Inflammatory macrophage treated with lipopolysaccharide for 1 hour (primary cell): Measurements from ENCODE around the gene SALL3.
"Not testable (repeated sequence)": the region's sequence is repeated elsewhere in the genome, so short reads cannot be mapped to it uniquely, and the experiment has no call there.

Experiments used
- DNase-seq, 2 donors: peaks; one replicate each; pipeline ENCODE4 v3.0.0-alpha.2; 2020 to 2022

The SALL3 gene

DNA sequence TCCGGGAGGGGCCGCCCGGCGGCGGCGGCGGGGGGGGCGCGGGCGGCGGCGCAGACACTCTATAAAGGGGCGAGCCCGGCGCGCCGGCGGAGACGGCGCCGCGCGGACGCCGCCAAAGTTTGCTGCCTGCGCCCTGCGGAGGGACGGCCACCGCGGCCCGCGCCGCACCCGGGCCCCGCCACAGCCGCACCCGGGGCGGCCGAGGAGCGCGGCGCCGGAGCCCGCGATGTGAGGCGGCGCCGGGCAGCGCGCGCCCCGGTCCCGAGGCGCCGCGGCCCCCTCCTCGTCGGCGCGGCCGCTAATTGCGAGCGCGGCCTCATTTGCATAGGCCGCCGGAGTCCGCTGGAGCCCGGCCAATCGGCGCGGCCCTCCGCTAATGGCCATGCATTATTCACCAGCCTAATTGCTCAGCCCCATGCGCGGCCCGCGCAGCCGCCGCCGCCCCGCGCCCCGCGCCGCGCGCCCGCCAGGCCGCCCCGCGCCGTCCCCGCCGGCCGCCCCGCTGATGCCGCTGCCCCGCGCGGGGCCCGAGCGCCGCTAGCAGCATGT lies at the start of gene SALL3:
Gene SALL3 (plus strand): TSS at position 89 of the 549 bp plus-strand sequence. CDS start 457 bp downstream, at position 546.
- DNase-seq: no peak

DNA sequence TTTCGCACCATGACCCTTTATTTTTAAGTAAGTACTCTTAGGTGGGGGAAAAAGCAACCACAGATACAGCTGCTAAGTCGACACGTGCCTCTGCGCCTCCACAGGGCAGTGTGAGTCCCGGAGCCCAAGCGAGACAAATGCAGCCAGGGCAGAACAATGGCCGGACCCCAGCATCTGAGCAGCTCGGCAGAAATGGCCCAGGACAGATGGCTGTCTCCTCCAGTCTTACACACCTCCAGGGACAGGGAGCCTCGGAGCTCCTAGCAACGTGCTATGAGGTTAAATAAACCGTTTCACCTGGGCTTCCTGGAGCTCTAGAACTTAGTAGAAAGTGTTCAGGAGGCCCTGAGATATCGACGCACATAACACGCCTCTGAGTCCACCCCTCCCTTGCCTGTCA lies 47.3 kb upstream of the SALL3 start:
- no peak for DNase-seq

DNA sequence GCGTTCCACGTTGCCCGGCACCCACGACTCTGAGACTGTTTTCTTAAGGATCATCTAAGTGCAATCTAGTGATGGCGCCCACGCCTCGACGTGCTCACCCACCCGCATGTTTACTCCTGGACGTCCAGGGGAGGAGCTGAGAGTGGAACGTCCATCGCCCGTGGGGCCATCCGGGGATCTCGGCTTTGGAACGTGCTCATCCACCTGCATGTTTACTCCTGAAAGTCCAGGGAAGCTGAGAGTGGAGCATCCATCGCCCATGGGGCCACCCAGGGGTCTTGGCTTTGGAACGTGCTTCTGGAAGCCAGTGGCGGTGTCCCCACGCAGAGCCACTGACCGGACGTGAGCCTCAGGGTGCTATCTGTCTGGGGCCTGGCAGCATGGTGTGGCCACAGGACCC lies 45.6 kb upstream of the SALL3 start:
- no peak for DNase-seq

DNA sequence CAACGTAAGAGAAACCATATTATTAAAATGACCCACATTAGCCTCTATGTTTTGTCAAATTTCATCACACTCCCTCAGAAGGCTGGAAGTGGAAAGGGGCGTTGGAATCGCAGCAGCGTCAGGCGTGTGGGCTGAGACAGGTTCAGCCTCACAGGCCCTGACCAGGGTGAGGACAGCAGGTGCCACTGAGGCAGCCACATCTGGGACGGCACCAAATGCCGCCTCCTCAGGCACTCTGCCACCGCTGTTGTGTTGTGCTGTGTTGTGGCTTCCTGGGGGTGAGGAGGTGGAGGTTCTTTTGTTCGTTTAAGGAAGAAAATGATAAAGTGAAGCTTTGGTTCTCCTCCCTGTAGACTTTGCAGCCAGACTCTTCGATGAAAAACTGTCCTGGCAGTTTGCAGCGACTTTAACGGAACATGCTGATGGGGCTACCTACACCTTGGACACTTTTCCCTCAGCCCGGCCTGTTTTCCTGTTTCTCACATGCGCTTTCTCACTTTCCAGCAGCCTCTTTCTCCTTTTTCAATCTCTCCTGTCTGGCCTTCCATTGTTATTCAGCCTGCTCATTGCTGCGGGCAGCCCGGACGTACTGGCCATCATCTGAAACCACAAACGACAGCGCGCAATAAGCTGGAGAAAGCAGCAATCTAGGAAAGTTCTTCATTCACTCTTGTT lies 44.9 kb upstream of the SALL3 start:
- no peak for DNase-seq

DNA sequence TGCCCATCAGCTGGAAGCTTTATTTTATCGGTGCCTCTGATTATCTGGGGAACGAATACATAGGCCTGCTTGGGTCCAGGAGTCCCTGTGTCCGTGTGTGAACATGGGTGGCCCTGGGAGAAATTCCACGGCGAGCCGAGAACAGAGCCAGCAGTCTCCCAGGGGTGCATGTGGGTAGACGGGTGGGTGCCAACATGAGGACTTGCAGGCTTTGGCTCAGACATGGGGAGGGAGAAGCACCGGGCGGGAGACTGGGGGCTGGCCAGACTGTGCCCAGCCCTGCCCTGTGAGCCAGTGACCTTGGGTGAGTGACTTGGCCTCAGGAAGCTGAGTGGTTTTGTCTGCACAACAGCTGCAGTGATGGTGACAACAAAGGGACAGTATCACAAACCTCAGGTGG lies 44.2 kb upstream of the SALL3 start:
- no peak for DNase-seq

DNA sequence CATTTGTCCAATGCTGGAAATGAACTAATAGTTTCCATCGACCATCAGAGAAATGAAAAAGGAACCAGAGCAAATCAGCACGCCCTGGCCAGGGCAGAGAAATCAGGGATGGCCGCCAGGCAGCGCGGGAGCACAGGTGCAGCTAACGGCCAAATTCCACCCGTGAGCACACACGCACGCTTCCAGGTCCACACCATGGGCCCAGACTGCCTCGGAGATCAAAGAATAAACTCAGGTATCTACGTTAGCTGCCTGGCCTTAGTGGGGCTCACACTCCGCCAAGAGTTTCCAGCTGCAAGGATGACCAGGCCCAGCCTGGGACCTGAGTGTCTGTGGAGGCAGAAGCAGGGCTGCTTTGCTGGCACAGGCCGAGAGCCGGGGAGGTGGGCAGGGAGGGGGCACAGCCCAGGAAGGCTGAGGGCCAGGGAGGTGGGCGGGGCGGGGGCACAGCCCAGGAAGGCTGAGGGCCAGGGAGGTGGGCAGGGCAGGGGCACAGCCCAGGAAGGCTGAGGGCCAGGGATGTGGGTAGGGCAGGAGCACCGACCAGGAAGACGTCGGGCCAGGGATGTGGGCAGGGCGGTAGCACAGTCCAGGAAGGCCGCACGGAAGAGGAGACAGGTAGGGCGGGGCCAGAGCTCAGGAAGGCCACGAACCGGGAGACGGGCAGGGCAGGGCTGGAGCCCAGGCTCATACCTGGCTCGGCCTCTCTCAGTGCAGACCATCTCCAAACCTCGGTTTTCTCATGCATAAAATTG lies 43.2 kb upstream of the SALL3 start:
- no peak for DNase-seq

DNA sequence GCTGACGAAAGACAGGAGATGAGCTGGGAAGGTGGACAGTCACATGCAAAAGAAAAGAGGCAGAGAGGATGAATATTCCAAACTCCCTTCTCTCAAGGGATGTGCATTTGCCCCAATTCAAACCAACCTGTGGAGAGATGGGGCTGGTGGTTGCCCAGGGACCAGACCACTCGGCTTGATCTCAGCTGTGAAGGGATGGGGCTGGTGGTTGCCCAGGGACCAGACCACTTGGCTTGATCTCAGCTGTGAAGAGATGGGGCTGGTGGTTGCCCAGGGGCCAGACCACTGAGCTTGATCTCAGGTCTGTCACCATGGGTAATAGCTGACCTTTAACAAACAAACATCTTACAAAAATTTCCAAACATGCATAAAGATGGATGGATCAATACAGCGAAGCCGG lies 42.5 kb upstream of the SALL3 start:
- DNase-seq: no peak

DNA sequence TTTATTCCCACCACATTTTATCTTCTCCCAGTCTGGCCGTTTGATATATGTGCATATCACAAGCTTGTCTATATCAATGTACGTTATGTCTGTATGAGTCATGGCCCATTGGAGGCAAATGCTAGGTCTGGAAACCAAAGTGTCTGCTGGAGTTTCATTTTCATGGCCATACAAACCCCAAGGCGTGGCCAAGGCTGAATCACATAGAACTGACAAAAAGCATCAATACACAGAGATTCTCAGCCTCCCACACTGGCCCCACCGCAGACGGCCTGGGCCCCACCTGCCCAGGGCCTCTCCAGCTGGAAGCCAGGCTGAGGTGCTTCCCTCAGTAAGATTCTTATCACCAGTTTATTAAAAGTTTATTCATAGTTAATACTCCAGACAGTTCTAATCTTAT lies 40.5 kb upstream of the SALL3 start:
- DNase-seq: no peak

DNA sequence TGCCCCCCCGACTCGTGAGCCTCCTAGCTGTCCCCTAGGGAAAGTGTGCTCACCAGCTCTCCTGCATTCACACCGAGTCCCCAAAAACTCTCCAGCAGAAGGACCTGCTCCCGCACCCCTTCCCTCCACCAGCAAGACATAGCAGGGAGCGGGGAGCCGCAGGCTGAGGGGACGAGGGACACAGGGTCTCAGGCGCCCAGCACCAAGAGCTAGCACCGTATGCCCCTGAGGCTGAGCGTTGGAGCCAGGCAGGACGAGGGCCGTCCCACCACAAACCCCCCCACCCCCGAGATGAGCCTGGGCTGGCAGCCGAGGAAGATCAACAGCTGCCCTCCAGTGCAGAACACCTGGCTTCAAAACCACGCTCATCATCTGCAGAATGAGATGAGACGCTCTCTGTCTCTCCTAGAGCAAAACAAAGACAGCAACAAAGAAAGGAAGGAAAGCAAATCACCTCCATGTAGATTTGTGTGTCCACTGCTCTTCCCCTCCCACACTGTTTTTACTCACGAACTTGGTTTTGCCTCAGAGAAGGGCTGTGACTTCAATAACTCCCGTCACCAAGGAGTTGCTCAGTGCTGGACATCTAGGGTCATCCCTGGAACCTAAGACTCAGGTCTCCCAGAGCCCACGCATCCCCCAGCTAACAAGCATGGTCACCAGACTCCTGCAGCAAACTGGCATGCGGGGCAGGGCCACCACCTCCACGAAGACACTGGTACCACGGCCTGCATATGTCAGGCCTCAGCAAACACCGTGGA lies 39.7 kb upstream of the SALL3 start:
- no peak for DNase-seq

DNA sequence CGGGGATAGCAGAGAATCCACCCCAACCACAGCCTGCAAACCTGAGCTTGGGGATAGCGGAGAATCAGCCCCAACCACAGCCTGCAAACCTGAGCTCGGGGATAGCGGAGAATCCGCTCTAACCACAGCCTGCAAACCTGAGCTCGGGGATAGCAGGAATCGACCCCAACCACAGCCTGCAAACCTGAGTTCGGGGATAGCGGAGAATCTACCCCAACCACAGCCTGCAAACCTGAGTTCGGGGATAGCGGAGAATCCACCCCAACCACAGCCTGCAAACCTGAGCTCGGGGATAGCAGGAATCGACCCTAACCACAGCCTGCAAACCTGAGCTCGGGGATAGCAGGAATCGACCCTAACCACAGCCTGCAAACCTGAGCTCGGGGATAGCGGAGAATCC lies 37.4 kb upstream of the SALL3 start:
- DNase-seq: not testable (repeated sequence)

DNA sequence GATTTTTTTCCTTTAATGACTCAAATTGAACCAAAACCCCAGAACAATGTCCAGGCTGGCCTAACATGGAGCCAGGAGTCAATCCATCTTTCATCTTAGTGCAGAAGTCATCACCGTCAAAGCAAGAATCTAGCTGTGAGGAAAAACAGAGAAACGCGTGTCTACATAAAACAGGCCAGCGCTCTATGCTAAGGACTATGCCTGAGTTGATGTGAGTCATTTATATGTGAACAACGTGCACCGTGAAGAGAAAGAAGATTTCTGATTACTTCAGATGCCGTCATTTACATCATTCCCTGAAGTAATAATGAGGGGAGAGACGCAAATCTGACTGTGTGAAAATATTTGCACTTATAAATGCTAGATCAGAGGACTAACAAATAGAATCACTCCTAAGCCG lies 34.0 kb upstream of the SALL3 start:
- no peak for DNase-seq

DNA sequence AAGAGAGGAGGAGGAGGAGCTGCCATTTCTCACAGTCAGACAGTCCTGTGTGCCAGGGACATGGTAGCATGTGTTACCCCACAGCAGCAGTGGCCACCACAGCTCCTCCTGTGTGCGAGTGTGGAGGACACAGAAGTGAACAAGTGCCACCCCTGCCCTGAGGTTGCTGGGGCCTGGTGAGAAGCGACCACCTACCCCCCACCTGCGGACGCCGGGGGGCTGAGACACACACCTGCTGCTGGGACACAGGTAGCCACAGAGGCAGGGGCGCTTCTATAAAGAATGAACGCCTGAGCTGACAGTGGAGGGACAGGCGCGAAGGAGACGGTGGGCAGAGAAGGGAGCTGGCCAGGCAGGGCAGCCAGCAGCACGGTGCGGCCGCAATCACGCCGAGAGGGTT lies 32.3 kb upstream of the SALL3 start:
- no peak for DNase-seq

DNA sequence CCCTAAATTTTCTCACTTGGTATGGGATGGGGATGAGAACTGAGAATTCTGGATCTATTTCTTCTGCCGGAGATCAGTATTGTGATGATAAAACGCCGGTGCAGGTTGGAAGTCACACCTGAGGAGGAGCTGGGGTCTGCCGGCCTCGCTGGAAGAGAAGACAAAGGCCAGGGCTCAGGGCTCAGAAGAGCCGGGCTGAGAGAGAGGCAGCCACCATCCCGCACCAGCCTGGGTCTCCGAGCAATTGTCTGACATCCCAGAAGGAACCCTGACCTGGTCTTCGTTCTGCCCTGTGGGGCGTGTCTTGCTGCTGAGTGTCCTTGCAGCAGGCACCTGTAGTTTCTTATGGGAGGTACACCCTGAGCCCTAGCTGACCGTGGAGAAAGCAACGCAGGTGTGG lies 31.4 kb upstream of the SALL3 start:
- DNase-seq: no peak

DNA sequence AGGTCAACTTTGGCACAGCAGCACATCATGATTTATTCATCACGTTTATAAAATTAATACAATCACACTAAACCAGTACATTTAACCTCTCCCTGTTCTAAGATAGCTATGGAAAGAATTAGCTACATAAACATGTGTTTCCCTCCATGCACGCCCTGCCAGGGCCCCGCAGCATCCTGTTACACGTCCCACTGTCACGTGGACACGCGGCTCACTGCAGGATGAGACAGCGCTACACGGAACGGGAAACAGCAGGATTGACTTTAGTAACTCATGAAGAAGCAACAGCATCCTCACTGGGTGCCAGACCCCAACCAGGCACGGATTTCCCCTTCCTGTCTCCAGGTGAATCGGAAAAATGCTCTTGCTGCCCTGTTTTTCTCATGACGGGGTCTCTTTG lies 30.9 kb upstream of the SALL3 start:
- DNase-seq: no peak

DNA sequence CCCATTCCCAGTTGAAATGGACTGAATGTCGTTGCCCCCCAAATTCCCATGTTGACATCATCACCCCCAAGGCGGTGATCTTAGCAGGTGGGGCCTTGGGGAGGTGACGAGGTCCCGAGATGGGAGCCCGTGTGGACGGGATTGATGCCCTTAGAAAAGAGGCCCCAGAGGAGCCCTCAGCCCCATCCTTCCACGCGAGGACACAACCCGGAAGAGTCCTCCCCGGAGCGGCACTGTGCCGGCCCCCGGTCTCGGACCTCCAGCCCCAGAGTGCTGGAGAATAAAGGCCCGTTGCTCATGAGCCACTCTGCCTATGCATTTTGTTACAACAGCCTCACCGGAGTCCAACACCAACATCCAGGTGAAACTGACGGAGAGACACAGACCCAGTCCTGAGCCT lies 30.4 kb upstream of the SALL3 start:
- no peak for DNase-seq

DNA sequence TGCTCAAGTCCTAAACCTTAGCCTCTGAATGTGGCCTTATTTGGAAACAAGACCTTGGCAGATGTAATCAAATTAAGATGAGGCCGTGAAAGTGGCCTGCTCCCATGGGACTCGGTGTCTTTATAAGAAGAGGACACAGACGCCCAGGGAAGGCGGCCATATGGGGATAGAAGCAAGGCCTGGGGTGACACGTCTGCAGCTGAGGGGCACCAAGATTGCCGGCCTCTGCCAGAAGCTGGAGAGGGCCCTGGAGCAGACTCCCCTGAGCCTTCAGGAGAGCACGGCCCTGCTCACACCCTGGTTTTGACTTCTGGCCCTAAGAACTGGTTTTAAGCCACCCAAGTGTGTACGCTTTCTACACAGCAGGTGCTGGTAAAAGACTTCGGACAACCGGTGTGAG lies 29.2 kb upstream of the SALL3 start:
- DNase-seq: no peak

DNA sequence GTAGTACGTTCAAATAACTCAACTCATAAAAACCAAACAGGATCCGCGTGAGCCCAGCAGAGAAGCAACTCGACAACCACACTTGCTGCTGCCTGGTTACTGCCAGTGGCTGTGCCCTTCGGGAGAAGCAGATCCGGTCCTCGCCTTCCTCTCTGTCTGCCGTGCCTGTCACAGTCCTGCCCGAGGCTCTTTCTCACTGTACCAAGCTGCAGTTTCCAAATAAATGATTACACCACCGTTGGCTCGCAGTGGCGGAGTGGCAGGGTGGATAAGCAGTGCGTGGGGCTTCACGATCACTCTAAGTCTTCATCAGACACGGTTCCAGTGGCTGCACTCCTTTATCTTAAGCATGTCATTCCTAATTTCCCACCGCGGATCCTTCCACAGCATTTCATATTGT lies 26.1 kb upstream of the SALL3 start:
- DNase-seq: no peak

DNA sequence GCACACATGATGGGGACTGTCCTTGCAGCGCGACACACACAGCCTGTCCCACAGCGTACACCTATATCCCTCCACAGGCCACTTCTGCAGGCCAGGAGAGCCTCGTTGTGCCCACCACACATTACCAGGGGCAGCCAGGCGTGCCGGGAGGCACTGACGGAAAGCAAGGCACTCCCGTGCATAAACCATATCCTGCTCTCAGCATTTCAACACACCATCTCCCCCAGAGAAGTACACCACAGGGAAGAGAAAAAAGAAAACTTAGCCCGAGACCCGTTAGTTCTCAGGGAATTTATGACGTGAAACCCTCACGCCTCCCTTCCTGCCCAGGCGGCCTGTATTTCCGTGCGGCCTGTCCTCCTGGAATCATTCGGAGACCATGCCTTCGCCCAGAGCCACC lies 24.6 kb upstream of the SALL3 start:
- no peak for DNase-seq

DNA sequence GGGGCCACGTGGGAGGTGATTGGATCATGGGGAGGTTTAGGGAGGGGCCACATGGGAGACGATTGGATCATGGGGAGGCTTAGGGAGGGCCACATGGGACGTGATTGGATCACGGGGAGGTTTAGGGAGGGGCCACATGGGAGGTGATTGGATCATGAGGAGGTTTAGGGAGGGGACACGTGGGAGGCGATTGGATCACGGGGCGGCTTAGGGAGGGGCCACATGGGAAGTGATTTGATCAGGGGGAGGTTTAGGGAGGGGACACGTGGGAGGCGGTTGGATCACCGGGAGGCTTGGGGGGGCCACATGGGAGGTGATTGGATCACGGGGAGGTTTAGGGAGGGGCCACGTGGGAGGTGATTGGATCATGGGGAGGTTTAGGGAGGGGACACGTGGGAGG lies 22.5 kb upstream of the SALL3 start:
- no peak for DNase-seq

DNA sequence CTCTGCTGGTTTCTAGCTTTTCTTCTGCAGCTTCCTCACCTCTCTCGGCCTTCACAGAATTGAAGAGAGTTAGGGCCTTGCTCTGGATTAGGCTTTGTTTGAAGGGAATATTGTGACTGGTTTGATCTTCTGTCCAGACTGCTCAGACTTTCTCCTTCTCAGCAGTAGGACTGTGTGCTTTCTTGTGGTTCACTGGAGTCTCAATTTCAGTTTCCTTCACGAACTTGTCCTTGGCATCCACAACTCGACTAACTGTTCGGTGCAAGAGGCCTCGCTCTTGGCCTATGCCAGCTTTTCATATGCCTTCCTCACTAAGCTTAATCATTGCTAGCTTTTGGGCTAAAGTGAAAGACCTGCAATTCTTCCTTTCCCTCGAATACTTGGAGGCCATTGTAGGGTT lies 18.9 kb upstream of the SALL3 start:
- DNase-seq: no peak

DNA sequence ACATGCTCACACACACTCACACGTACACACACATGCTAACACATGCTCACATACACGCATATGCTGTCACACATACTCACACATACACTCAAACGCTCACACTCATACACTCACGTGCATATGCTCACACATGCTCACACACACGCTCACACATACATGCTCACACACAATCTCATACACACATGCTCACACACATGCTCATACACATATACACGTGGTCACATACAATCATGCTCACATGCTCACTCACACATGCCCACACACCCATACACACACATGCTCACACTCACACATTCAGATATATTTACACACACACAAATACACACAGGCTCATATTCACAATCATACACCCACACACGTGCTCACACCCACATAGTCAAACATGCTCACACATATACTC lies 17.5 kb upstream of the SALL3 start:
- no peak for DNase-seq

DNA sequence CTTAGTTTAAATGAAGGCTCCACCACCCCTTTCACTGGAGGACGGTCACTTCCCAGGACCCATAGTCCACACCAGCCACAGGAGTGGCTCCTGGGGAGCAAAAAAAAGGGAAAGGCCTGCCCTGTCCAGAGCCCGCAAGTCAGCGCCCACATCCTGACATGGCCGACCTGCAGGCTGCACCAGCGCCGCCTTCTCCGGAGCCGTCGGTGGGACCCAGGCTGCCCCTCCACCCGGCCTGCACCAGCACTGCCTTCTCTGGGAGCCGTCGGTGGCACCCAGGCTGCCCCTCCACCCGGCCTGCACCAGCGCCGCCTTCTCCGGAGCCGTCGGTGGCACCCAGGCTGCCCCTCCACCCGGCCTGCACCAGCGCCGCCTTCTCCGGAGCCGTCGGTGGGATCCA lies 14.9 kb upstream of the SALL3 start:
- DNase-seq: not testable (repeated sequence)

DNA sequence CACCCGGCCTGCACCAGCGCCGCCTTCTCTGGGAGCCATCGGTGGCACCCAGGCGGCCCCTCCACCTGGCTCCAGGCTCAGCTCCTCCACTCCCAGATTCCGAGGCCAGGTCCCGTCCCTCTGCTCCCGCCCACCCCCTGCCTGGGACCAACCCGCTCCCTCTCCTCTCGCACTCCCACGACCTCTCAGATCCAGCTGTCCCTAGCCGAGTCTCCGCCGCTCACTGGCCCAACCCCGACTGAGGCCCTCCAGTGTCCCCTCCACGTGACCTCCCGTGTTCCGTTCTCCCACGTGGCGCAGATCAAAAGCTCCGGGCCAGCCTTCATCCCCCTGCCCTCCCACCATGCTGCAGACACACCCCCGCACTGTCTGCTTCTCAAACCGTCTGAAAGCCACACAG lies 14.4 kb upstream of the SALL3 start:
- DNase-seq: no peak
